NK-92 (cell line): ENCODE measurements around the gene MYO18A.

Experiments
- DNase-seq: peaks from one replicate; lab custom pipeline; 2025; ENCODE audit not compliant: unreplicated experiment; lab: John Stamatoyannopoulos, UW

The MYO18A gene

GRCh38 chr17:29036584-29036983 lies 143.6 kb downstream of the MYO18A start:
- DNase-seq = no peak

DNA sequence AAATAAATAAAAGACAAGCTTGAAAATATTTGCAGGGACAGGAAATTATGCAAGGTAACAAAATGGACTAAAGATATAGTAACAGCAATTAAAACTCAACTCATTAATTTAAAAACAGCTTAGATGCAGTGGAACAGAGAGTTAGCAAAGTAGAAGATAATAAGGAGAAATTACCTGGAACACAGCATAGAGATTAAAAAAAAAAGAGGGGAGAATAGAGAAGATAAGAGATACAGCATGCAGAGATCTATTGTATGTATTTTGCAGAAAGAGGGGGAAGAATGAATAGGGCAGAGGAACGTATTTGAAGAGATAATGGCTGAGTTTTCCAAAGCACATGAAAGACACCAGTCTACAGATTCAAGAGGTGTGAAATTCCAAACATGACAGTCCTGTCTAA lies 145.7 kb downstream of the MYO18A start:
- no peak for DNase-seq

- no peak for DNase-seq
These were observed 147.4 kb downstream of the MYO18A start for GRCh38 chr17:29032857-29033197.

DNA sequence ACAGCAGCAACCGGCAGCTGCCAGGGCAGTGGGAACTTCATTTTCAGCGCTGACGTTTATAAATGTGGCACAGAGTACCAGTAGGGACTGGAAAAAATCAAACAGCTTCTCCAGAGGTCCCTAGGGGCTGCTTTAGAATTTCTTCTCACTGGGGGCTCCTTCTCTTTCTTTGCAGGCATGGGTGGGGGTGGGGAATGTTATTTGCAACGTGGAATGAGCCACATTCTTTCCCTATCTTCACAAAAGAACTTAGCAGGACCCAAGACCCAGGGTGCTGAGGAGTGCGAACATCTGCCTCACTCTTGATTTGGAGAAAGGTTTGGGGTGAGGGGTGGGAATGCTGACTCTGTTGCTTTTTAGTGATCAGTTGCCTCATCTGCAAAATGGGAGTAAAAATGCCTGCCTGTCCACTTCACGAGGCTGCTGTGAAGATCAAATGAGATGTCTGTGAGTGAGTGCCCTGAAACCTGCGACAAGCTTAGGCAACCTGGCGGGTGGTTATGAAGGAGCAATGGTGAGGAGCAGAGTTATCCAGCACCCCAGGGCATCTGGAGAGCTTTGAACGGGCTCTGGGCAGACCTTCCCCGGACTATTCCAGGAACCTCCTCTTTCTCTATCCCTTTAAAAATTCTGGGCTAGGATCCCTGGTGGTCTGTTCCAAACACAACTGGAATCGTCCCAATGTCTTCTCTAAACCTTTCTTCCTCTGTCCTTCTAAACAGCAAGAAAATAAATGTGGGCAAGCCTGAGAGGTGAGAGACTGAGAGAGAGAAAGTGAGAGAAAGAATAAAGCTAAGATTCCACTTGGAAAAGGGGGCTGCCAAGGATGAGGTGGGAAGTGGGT lies 148.0 kb downstream of the MYO18A start:
- DNase-seq = no peak

DNA sequence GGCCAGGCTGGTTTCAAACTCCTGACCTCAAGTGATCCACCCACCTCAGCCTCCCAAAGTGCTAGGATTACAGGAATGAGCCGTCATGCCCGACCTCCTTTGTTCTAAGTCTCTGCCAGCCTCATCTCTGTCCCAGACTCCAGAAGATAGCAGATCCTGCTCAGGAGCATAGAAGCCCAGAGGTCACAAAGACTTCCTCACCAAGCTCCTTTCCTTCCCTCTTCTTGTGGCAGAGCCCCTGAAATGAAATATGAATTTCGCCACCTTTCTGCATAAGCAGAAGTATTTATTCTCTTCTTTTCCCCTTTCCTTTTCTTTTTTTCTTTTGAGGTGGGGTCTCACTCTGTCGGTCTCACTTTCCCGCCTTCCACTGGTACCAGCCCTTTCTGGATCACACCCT lies 148.7 kb downstream of the MYO18A start:
- no peak for DNase-seq

DNA sequence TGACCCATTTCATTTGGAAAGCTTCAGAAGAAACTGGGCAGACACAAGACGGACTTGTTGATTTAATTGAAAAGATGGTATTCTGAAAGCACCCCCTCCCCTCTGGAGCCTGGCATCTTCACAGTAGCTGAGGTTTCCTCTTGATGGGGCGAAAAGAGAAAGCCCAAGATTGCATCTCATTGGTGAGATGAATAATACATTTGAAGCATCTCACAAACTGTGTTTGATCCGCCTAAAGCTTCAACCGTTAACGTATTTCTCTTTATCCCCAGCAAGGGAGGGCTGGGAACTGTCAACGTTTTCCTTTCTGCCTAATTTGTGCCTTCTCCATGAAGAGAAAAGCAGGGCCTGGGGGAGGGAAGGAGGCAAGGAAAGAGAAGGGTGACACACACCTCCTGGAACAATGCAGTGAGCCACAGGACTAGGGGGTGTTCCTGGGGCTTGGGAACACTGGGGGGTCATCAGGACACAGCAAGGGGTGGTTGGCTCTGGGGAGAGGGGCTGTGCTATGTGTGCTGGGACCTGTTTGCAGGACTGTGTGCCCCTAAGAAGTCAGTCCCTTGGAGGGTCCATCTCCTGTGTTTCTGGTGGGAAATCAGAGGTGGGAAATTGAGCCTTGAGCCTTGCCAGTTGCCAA lies 155.8 kb downstream of the MYO18A start:
- DNase-seq = no peak

DNA sequence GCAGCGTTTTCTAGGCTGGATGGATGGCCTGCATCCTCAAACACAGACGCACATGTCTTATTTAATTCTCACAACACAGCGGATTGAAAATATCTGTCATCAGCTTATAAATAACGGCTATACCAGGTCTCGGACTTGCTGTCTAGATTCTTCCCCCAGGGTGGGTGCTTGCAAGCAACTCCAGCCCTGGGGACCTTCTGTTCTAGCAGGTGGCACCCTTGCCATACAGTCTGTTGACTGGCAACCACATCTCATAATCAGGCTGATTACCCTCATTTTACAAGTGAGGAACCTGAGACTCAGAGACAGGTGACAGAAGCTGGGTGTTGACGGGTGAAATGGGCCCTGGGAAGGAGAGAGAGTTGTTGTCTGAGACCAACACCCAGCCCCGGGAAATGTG lies 158.1 kb downstream of the MYO18A start:
- DNase-seq = no peak

GRCh38 chr17:29021226-29021625 lies 159.0 kb downstream of the MYO18A start:
- no peak for DNase-seq
